GM18526 (cell line): ENCODE data around the gene RXRA.

Source experiments
- POLR2A ChIP-seq: IDR thresholded peaks from 3 replicates; pipeline ENCODE4 v1.6.1; 2011; ENCODE audit not compliant: insufficient read length; ENCODE audit errors: extremely low read depth

Gene RXRA

GRCh38 chr9:134335486-134336220 is 9.4 kb downstream of the RXRA start:
- no peak for TF ChIP-seq POLR2A

GRCh38 chr9:134336228-134336627 is 10.0 kb downstream of the RXRA start:
- no peak for TF ChIP-seq POLR2A

DNA sequence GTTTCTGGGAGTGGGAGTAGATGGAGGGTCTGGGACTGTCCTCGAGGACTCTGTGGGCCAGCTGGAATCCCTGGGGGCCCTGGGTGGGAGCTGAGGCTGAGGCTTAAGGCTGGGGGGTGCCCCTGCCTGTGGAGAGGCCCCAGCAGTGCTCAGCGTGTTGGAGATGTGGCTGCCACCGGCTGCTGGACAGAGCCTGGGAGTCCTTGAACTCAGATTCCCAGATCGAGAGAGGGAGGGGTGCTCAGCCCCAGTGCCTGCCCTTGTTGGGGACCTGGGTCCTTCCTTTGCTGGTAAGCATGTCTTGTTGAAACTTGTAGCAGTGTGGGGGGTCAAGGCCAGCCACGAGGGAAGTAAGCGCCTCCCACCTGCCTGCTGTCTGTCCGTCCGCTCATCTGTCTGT is 10.7 kb downstream of the RXRA start:
- TF ChIP-seq POLR2A: no peak

- TF ChIP-seq POLR2A: no peak
Observed at GRCh38 chr9:134337469-134337868, 11.2 kb downstream of the RXRA start.

DNA sequence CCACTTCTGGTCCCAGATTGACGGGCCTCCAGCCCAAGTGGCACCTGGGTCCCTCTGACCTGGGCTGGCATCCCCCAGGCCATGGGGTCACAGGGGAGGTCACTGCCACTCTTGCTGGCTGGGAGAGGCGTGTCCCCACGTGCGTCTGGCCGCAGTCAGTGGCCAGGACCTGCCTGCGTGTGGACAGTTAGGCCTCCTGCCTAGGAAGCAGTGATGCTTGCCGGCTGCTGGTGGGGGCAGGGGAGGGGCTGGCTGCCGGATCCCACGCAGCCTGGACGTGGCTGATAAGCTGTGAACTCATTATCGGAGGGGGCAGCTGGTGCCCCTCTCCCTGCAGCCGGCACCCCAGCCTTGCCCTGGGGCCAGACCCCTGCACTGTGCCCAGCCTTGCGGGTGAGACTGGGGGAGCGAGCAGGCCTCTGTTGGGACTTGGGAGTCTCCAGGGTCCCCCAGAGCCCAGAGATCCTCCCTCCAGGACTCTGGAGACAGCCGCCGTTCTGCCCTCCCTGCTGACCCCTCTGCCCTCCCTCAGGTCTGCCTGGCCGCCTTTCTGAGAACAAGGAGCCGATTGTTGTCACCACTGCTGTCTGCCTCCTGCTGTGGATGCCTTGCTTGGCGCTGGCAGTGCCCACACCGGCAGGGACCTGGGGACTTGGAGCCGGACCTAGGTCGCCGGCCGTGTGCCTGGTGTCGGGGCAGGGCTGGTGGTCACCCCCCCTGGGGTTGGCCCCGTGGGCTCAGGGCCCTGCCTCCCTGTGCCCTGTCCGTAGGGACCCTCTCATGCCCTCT is 12.3 kb downstream of the RXRA start:
- no peak for TF ChIP-seq POLR2A

- no peak for TF ChIP-seq POLR2A
Observed at GRCh38 chr9:134339183-134339806, 13.0 kb downstream of the RXRA start.

DNA sequence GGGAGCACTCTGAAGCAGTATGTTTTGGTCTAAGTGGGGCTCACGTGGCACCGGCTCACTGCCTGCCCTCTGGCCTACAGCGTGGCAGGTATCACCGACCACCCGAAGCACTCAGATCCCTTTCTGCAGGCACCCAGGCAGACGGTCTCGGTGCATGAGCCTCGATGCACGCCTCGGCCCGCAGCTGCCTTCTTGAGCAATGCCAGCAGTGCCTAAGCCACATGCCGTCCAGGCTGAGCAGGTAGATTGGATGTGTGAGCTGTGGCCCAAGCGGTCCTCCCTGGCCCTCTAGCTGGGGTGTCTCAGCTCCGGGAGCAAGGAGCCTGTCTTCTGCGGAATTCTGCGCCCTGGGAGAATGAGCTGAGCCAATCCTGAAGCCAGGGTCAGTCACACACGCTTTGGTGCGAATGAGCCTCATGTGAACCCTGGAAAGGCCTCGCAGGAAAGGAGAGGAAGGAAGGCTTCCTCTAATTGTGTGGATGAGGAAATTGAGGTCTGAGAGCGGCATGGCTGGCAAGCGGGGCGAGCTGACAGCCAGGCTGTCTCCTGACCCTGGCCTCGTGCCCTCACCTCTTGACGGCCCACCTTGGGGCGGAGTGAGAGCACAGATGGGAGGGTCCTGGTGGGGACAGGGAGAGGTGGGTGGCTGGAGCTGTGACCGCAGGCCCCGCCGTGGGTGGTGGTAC is 14.4 kb downstream of the RXRA start:
- no peak for TF ChIP-seq POLR2A

GRCh38 chr9:134341306-134341705 is 15.1 kb downstream of the RXRA start:
- no peak for TF ChIP-seq POLR2A

GRCh38 chr9:134341929-134342745 is 15.9 kb downstream of the RXRA start:
- no peak for TF ChIP-seq POLR2A

DNA sequence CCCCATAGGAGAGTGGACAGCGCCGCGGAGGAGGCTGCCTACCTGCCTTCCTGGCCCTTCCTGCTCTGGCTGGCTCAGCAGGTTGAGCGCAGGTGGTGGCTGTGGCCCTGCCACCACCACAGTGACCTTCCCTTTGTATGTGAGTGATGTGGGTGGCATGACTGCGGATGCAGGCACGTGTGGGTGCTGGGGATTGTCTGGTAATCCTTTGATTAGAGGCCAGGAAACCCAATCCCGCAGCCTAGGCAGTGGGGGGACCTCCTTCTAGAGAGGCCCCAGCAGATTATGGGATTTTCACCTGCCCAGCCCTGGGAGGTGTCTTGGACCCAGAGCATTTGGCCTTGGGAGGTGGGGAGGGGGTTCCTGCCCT is 16.5 kb downstream of the RXRA start:
- TF ChIP-seq POLR2A: no peak

DNA sequence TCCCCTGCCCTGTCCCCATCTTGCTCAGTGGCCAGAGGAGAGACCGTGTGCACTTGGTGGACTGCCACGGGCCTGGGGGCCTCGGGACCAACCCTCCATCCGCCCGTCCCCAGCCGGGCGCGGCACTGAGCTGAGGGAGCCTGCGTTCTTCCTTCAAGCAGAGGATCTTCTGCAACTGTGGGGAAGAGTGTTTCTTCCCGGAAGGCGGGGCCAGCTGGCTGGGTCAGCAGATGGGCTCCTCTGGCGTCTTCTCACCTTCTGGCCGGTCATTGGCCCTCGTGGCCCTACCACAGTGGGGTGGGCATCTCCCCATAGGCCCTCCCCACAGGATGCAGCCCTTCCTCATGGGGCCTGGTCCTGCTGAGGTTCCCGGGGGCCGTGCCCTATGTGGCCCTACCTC is 17.4 kb downstream of the RXRA start:
- TF ChIP-seq POLR2A: no peak

- TF ChIP-seq POLR2A: no peak
Observed at GRCh38 chr9:134344068-134344799, 18.0 kb downstream of the RXRA start.

- TF ChIP-seq POLR2A: no peak
Observed at GRCh38 chr9:134344800-134345310, 18.6 kb downstream of the RXRA start.

DNA sequence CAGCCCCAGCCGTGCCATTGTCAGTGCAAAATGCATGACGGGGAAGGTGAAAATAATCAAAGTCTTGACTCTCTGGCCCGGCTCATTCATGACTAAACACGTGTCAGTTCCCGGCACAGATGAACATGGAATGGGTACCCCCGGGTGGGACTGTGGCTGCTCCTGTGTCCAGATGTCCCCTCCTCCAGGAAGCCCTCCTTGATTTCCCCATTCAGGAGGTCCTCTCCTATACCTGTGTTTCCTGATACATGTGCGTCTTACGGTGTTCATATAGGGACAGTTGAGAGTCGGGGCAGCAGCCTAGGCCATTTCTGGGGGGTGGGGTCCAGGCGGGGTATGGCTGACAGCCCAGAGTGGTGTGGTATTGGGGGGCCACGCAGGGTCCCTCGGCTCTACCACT is 19.5 kb downstream of the RXRA start:
- no peak for TF ChIP-seq POLR2A
